GM19240 (cell line): ENCODE measurements around the gene SOX11.

Source experiments
- DNase-seq: peaks from one replicate; pipeline ENCODE4 v3.0.0; 2011; ENCODE audit warnings: low spot score; ENCODE audit not compliant: insufficient read length

The SOX11 gene

GRCh38 chr2:5722236-5722635 lies 30.1 kb downstream of the SOX11 start:
- DNase-seq = no peak

GRCh38 chr2:5723791-5724735 lies 31.9 kb downstream of the SOX11 start:
- DNase-seq = no peak

GRCh38 chr2:5725072-5725471 lies 32.9 kb downstream of the SOX11 start:
- no peak for DNase-seq

- DNase-seq = no peak
These were observed 33.7 kb downstream of the SOX11 start for GRCh38 chr2:5725794-5726463.

- DNase-seq = no peak
These were observed 35.1 kb downstream of the SOX11 start for GRCh38 chr2:5727235-5727634.

- DNase-seq = no peak
These were observed 37.2 kb downstream of the SOX11 start for GRCh38 chr2:5729416-5729815.

- no peak for DNase-seq
These were observed 38.2 kb downstream of the SOX11 start for GRCh38 chr2:5730386-5730785.

GRCh38 chr2:5734859-5735520 lies 42.8 kb downstream of the SOX11 start:
- no peak for DNase-seq

- DNase-seq = no peak
These were observed 43.3 kb downstream of the SOX11 start for GRCh38 chr2:5735521-5735861.

- no peak for DNase-seq
These were observed 43.9 kb downstream of the SOX11 start for GRCh38 chr2:5736050-5736449.

GRCh38 chr2:5736886-5737285 lies 44.7 kb downstream of the SOX11 start:
- DNase-seq = no peak

- no peak for DNase-seq
These were observed 47.9 kb downstream of the SOX11 start for GRCh38 chr2:5740053-5740452.

GRCh38 chr2:5740817-5741216 lies 48.6 kb downstream of the SOX11 start:
- no peak for DNase-seq

- DNase-seq = no peak
These were observed 49.1 kb downstream of the SOX11 start for GRCh38 chr2:5741242-5741641.

- no peak for DNase-seq
These were observed 49.9 kb downstream of the SOX11 start for GRCh38 chr2:5742126-5742525.

GRCh38 chr2:5748391-5748790 lies 56.2 kb downstream of the SOX11 start:
- no peak for DNase-seq

- DNase-seq = no peak
These were observed 56.8 kb downstream of the SOX11 start for GRCh38 chr2:5748946-5749345.

- no peak for DNase-seq
These were observed 57.2 kb downstream of the SOX11 start for GRCh38 chr2:5749347-5749746.
